ENCODE measurements around the gene CCNF.
"Not testable (repeated sequence)": the region's sequence is repeated elsewhere in the genome, so short reads cannot be mapped to it uniquely, and the experiment has no call there.

The CCNF gene

DNA sequence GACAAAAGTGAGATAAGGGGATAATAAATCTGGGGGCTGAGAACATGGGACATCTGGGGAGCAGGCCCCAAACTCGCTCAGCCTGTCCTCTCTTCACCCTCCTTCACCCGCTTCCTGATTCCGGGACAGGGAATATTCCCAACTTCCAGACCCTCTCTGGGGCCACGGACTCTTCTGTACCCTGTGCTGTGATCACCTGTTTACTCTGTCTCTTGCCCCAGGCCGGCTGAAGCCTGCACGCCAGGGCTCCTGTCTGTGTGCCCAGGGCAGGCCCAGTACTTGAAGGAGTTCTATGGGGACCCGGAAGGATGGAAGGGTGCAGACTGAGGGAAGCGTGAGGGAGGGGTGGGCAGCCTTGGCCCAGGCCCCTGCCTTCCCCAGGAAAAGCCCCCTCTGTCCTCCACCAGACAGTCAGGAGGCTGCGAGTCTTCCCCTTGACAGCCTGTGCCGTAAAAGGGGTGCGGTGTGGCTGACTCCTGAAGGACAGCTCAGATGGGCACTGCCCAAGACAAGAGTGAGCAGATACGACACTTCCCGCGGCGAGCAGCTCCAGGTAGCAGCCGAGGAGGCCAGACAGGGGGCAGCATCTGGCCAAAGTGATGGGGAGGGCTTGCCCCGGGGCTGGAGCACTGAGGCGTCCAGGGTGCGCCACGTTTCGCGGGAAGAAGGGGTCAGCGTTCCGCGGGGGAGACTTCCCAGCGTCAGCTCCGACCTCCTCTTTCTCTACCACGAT is 1.0 kb upstream of the CCNF start:
- peak in 1 of 2 experiments; percentile 28 for DNase-seq

DNA sequence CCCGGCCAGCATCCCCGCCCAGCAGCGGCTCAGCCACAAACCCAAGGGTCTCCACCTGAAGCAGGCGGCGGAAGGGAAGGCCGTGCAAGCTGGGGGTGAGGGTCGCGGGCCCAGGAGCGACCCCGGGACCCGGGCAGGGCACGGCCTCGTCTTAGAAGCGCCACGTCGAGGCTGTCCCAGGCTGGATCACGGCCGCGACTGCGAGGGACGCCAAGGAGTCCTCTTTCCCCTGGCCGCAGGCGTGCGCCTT is 538 bp upstream of the CCNF start:
- no peak for DNase-seq

DNA sequence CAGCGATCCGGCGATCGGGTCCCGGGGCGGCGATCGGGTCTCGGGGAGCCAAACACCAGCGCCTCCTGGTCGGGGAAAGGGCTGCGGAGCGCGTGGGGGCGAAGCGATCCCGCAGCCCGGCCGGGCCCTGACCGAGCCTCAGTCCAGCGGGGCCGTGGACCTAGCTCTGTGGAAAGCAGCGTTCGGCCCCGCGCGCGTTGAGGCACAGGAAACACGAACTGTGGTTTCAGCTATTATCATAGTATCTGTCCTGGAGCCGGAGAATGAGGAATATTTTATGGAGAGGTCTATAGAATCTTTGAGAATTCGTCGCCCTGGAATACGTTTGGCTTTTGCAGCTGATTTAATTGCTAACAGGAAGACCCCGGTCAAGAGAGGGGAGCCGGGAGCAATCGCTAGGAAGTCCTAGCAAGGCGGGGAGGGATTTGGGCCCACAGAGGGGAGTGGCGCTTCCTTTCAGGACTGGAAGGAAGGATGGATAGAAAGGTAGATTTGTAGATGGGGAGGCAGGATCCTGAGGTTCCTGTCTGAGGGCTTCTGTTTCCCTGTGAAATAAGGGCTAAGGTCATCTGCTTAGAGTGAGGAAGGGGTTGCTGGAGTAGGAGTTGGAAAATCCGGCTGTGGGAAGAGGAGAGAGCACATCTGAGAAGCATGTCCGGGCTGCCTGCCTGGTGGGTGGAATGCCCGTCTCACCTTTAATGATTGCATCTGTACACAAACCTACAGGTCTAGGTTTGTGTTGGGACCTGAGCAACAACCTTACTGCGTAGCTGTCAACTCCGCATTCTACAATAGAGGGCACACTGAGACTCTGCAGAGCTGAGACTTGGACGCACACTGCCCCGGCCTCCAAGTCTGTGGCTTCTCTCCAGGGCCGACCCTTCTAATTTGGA is 770 bp downstream of the CCNF start:
- DNase-seq = peak in 1 of 2 experiments; percentile 48

DNA sequence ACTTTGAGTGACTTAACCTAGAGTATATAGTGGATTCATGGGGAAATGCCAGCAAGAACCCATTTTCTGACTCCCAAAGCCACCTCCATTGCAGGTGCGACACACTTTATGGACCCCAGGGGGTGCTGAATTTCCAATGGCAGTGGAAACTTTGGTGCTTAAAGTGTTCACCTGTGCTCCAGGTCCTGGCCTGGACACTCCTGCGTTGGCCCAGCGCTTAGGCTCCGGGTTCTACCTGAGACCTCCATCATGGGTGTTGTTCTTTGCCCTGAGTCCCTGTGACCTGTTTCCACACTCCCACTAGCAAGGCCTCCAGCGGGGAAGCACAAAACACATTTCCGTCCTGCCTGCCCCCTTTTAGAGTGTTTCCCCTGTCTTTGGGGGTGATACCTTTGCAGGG is 3.0 kb downstream of the CCNF start:
- no peak for DNase-seq

DNA sequence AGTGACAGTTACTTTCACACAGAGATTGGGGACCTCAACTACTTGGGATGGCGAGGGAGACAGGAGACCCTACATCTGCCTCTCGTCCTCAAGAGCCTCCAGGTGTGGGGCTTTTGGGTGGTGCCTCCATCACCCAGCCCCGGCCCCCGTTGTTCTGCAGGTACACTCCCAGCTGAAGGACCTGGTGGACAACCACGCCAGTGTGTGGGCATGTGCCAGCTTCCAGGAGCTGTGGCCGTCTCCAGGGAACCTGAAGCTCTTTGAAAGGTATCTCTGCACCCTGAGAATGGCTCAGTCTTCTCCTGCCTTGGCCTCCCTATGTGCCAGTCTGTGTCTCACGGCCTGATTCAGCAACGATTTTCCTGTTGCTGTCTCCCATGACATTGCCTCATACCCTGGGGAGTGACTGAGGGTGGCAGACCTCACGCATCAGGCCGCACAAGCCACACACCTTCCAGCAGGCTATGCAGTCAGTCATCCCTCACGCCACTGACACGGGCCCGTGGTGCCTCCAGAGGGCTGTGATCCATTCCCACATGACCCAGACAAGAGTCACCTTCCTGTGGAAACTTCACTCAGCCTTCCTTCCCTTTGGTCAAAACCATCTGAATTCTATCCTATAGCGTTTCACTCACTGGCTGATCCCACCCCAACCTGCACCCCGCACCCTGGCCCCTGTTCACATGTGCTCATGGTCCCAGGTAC is 3.7 kb downstream of the CCNF start:
- no peak for DNase-seq

DNA sequence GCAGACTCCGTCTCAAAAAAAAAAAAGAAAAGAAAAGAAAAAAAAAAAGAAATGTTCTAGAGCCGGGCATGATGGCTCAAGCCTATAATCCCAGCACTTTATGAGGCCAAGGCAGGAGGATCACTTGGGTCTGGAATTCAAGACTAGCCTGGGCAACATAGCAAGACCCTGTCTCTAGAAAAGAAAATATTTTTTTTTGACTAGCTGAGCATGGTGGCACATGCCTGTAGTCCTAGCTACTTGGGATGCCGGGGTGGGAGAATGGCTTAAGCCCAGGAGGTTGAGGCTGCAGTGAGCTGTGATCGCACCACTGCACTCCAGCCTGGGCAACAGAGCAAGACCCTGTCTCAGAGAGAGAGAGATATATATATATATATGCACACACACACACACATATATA is 6.0 kb downstream of the CCNF start:
- DNase-seq = not testable (repeated sequence)

DNA sequence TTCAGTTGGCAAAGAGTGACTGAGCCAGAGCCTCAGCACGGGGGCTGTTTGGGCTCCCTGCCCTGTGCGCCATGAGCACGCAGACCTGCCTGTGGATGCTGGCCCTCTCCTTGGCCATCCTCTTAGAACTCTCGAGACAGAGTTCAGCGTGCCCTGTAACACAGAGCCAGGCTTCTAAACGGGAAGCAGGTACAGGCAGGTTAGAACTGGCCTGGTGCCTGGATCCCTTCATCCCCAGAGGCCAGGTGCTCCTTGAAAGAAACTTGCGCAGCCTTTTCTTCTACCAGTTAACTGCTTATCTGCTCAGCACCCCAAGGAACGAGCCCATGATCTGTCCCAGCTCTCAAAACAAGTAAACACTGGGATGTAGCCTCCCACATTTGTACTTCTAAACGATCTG is 6.9 kb downstream of the CCNF start:
- no peak for DNase-seq

DNA sequence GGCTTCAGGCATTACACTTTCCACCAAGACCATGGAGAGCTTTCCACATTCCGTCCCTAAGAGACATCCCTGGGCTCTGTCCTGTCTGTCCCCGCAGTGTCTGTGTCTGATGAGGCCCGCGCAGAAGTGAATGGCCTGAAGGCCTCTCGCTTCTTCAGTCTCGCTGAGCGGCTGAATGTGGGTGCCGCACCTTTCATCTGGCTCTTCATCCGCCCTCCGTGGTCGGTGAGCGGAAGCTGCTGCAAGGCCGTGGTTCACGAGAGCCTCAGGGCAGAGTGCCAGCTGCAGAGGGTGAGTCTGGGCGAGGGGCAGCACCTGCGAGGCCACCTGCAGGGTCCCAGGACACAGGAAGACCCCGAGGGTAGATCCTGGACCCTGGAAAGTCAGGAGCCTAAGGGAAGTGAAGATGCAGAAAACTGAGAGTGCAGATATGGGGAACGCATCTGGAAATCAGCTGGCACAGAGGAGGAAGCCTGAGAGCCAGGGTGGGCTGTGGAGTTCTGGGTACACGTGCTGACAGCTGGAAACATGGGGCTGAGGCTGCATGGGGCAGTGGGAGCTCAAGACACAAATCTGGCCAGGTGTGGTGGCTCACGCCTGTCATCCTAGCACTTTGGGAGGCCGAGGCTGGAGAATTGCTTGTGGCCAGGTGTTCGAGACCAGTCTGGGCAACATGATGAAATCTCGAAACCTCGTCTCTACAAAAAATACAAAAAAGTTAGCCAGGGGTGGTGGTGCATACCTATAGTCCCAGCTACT is 8.0 kb downstream of the CCNF start:
- no peak for DNase-seq

DNA sequence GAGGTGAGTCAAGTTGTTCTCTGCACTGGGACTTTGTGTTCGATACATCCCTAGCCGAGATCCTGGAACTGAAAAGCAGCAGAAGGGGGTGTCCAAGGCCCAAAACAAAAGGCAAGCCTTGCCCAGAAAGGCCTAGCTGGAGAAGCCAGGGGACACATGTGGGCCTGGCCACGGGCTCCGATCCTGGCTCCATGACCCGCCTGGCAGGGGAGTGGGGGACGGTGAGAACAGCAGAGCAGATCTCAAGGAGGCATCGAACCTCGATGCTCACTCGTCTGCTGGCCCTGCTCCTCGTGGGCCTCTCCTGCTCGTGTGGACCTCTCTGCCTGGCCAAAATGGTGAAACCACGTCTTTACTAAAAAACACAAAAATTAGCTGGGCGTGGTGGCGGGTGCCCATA is 8.9 kb downstream of the CCNF start:
- no peak for DNase-seq

DNA sequence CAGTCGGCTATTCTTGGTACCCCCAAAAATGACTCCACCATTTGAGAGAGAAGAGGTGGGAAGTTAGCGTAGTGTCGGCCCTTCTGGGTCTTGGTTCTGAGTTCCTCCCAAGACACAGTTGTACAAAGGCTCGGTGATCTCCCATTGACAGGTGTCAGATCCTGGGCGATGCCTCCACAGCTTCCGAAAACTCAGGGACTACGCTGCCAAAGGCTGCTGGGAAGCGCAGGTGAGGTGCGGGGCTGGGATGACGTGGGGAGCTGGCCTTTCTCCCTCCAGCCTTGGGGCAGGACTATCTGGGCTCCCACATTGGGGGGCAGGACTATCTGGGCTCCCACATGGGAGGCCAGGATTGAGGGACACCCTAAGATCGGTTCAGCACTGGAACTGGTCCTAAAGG is 10.4 kb downstream of the CCNF start:
- DNase-seq = no peak

DNA sequence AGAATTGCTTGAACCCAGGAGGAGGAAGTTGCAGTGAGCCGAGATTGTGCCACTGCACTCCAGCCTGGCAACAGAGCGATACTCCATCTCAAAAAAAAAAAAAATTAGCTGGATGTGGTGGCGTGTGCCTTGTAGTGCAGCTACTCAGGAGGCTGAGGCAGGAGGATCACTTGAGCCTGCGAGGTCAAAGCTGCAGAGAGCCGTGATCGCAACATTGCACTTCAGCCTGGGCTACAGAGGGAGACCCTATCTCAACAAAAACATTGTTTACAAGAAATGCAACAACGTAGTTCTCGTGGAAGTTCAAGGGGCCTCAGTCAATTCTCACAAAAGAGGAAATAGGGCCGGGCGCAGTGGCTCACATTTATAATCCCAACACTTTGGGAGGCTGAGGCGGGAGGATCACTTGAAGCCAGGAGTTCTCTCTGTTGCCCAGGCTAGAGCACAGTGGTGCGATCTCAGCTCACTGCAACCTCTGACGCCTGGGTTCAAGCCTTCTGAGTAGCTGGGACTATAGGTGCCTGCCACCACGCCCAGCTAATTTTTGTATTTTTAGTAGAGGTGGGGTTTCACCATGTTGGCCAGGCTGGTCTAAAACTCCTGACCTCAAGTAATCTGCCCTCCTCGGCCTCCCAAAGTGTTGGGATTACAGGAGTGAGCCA is 12.0 kb downstream of the CCNF start:
- DNase-seq = not testable (repeated sequence)

DNA sequence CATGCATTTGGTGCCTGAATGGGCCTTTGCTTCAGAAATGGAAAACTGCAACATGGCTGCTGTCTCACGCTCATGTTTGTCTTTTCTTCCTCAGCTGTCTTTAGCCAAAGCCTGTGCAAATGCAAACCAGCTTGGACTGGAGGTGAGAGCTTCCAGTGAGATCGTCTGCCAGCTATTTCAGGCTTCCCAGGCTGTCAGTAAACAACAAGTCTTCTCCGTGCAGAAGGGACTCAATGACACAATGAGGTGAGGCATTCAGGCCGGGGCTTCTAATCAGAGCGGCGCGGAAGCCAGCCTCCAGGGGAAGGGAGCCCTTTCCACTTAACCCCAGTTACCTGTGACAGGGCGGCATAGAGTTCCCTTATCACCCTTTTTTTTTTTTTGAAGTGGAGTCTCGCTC is 14.3 kb downstream of the CCNF start:
- no peak for DNase-seq

DNA sequence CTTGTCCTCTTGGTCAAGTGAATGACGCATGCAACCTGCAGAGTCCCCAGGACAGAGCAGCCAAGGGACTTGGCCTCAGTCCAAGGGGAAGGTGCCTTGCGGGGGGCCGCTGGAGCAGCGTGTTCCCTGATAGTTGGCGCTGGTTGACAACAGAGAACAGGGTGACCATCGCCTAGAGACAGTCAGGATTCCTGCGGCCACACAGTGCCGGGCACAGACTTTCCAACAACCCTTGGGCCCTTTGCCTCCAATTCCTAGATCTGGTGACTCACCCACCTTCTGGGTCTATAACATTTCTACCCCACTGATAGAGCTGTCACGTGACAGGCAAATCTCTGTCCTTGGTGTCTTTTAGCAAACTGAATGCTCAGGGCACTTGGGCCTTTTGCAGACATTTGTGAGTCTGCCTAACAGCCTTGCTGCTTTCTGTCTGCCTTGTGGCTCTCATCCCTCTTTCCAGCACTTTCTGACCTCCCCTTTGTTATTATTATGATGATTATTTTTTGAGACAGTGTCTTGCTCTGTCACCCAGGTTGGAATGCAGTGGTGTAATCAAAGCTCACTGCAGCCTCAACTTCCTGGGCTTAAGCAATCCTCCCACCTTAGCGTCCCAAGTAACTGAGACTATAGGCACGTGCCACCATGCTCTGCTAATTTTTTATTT is 18.8 kb downstream of the CCNF start:
- no peak for DNase-seq

DNA sequence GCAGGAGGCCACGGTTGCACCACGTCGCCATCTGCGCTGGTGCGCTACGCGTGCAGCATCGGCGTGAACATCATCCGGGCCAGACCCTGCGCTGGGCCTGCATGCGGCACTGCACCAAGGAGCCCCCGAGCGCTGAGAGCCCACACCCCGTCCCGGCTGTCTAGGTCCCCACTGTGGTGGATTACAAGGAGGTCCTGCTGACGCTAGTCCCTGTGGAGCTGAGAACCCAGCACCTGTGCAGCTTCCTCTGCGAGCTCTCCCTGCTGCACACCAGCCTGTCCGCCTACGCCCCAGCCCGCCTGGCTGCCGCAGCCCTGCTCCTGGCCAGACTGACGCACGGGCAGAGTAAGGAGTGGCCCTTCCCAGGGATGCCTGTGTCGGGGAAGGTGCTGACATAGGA is 19.9 kb downstream of the CCNF start:
- no peak for DNase-seq

DNA sequence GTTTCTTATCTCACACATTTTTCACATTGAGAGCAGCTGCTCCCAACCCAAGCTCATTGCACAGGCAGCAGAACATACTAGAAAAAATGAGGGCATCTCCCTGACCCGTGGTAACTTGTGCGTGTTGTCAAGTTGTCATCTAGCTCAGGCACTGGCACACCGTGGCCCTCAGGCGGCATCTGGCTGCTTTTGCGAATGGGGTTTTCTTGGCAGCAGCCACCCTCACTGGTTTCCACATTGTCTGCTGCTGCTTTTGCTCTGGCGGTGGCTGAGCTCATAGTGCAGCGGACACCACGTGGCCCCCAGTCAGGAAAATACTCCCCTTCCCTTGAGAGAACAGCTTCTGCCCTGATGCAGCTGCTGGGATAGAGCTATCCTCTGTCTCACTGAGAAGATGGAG is 21.3 kb downstream of the CCNF start:
- DNase-seq = no peak

DNA sequence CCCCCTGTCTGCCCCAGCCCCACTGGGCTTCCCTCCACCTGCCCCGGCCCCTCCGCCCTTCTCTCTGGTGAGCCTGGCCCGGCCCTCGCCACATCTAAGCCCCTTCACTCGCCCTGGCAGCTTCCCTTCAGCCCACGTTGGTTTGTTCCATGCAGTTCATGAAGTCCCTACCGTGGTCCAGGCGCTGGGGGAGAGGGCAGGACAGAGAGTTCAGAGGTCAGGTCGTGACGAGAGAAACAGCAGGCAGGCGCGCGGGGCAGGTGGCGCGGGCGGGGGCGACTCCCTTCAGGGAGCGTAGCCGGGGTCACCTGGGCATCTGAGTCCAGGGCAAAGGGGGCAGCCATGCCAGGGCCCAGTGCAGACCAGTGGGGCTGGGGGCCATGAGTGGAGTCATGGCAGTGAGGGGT is 21.7 kb downstream of the CCNF start:
- DNase-seq = no peak

DNA sequence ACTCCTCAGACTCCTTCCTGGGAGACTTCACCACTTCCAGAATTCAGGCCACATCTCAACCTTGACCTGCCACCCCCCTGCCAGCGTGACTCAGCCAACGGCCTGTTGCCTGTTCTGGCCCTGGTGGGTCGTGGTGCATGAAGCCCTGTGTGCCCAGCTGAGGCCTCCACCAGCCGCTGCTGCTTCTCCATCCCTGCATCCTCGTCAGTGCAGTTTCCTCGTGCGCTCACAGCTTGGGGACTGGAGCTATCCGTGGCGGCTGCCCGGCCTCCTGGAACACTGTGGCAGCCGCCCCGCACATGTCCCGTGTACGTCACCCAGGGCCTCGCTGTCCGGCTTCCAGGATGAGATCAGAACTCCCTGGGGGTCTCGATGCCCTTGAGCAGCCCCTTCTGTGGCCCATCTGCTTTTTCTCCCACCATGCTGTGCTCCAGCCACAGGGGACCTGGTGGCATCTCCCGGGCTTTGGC is 22.6 kb downstream of the CCNF start:
- DNase-seq = no peak

DNA sequence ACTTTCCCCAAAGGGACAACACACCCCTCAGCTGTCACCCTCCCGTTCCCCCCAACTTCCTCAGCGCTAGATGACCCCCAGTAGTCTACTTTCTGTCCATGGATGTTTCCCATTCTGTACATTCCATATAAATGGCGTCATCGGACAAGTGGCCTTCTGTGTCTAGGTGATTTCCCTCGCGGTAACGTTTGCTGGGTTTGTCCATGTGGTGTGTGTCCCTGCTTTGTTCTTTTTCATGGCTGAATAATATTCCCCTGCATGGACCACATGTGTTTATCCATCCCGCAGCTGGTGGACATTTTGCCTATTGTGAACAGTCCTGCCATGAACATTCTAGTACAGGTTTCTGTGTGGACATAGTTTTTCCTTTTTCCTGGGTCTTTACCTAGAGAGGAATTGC is 23.4 kb downstream of the CCNF start:
- no peak for DNase-seq

DNA sequence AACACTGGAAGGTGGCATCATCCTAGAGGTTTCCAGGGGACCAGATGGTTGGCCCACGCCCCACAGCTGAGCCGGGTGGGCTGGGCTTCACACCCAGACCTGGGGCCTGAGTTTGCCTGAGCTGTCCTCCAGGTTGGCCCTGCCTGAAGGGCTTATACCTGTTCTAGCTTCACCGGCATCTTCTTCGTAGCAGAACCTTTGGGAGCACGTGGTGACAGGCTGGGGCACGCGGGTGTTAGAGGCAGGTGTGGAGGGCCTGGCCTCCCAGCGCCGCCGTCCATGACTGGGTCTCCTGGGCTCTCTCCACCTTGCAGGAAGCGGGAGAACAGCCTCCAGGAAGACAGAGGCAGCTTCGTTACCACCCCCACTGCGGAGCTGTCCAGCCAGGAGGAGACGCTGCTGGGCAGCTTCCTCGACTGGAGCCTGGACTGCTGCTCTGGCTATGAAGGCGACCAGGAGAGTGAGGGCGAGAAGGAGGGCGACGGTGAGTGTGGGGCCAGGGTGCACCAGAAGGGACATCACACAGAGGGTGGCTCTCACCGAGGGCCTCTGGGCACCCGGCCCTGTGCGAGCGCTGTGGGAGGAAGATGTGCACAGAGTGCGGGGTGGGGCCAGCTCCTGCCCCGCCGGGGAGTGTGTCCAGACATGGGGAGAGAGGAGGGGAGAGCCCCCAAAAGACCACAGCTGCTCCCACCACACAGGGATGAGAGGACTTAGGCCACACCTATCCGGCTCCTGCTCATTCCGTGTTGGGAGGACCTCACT is 26.0 kb downstream of the CCNF start:
- no peak for DNase-seq

DNA sequence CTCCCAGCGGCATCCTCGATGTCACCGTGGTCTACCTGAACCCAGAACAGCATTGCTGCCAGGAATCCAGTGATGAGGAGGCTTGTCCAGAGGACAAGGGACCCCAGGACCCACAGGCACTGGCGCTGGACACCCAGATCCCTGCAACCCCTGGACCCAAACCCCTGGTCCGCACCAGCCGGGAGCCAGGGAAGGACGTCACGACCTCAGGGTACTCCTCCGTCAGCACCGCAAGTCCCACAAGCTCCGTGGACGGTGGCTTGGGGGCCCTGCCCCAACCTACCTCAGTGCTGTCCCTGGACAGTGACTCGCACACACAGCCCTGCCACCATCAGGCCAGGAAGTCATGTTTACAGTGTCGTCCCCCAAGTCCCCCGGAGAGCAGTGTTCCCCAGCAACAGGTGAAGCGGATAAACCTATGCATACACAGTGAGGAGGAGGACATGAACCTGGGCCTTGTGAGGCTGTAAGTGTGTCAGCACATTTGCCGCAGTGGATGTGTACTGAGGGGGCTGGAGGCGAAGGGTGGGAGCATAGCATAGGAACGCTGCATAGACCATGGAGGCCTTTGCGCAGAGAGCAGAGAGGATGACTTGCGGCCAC is 27.4 kb downstream of the CCNF start:
- DNase-seq = no peak

DNA sequence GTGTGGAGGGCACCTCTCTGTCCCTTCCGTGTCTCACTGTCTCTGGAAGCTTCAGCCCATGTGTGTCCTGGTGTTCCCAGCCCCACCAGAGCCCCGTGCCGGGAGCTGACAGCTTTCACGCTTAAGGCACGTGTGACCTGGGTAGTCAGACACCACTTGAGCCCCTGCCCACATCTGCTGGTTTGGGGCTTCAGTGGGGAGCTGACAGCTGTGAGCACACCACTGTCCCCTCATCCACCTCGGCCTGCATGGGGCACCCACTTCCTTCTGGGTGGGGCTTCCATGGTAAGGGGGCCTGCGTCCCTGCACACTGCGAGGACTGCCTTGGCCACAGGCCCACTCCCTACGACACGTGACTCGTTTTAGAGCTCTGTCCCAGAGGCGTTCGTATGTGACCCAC is 28.0 kb downstream of the CCNF start:
- DNase-seq = no peak
